DMS53 (cell line): ENCODE data around the gene JPT2.

Source experiments
- DNase-seq: peaks from one replicate; lab custom pipeline; 2025; lab: John Stamatoyannopoulos, UW

Gene JPT2, protein sequence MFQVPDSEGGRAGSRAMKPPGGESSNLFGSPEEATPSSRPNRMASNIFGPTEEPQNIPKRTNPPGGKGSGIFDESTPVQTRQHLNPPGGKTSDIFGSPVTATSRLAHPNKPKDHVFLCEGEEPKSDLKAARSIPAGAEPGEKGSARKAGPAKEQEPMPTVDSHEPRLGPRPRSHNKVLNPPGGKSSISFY

DNA sequence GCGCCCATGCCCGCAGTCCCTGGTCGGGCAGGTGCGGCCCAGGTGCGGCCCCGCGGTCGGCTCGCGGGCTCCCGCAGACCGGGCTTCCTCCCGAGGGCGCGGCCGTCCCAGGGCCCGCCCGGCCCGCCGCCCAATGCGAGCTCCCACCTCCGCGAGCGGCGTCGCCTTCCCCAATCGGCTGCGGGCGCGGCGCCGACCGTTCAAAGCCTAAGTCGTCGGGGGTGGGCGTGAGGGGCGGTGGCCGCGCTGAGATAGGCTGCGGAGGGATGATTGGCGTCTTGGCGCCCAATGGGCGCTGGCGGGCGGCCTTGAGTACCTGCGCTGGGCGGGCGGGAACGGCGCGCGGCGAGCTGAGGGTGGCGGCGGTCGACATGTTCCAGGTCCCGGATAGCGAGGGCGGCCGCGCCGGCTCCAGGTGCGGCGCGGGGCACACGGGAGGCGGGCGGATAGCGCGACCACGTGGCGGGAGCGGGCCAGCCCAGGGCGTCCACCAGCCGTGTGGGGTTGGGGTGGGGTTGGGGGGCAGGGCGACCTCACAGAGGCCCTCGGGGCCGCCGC is at the start of gene JPT2:
TSS of gene JPT2 (plus strand) at position 338 of the 558 bp plus-strand sequence. CDS start at position 372, 34 bp downstream.
- DNase-seq, result peak; percentile 99

- DNase-seq, result no peak
Observed at GRCh38 chr16:1630450-1631213, 47.4 kb upstream of the JPT2 start.

DNA sequence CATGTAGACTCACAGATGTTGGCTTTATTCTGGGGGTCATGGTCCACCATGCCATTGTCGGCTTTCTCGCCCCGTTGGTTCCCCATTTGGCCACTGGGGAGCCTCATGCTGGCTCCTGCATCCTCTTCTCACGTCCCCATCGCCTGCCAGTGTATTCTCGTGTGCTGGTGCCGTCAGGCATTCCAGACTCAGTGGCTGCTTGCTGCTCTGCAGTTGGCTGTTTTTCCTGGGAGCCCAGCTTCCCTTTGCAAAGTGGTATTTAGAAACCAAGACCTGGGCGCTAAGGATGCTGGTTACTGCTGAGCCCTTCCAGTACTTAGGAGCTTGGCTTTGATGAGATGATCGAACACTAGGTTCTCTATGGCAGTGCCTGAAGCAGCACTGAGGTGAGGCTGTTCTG is 46.8 kb upstream of the JPT2 start:
- DNase-seq, result no peak

GRCh38 chr16:1631931-1632637 is 46.0 kb upstream of the JPT2 start:
- no peak for DNase-seq

DNA sequence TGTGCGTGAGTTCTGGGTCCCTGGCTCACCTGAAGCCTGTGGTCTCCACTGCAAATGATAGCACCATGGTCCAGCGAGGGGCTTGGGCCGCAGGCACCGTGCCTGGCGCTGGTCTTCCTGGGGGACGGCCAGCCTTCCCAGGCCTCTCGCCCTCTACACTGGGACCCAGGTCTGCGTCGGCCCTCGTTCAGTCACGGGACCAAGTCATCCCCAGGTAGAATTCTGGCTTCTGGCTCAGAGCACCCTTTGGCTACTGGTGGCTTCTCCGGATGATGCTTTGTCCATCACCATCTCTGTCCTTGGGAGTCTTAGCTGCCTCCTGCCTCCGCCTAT is 45.5 kb upstream of the JPT2 start:
- DNase-seq, result no peak

DNA sequence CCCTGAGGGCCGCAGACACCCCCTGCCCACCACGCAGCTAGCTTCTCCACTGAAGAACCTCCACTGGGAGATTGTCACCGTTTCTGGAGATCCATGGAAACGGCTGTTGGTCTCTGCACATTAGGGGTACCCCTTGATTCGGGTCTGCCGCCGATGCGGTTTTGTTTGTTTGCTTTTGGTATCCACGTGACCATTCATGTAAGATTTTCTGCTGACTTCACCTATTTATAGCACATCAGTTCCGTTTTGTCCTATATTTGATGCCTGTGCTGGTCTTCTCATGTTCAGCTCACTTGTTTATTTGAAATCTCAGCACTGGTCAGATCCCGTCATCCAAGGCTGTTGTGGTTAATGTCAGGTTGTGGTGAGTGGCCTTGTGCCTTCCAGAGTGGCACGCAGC is 44.8 kb upstream of the JPT2 start:
- no peak for DNase-seq

- DNase-seq, result no peak
Observed at GRCh38 chr16:1634541-1634940, 43.5 kb upstream of the JPT2 start.

- no peak for DNase-seq
Observed at GRCh38 chr16:1635070-1635469, 43.0 kb upstream of the JPT2 start.

DNA sequence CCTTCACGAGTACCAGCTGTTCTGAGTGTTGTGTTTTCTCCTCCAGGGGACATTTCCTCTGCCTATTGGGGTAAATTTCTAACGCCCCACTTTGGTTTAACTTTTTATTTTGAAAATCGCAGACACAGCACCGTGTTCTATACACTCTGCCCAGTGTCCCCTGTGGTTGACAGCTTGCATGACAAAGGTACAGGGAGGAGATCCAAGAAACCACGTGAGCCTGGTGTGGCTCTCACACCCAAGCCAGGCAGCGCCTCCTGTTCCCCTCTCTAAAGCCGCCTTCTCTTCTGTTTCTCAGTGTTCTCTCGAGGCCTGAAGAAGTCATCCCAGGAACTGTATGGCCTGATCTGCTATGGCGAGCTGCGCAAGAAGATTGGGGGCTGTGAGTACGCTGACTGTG is 40.6 kb upstream of the JPT2 start:
- DNase-seq, result no peak

- DNase-seq, result no peak
Observed at GRCh38 chr16:1638757-1639156, 39.3 kb upstream of the JPT2 start.

- DNase-seq, result no peak
Observed at GRCh38 chr16:1639282-1639681, 38.8 kb upstream of the JPT2 start.

DNA sequence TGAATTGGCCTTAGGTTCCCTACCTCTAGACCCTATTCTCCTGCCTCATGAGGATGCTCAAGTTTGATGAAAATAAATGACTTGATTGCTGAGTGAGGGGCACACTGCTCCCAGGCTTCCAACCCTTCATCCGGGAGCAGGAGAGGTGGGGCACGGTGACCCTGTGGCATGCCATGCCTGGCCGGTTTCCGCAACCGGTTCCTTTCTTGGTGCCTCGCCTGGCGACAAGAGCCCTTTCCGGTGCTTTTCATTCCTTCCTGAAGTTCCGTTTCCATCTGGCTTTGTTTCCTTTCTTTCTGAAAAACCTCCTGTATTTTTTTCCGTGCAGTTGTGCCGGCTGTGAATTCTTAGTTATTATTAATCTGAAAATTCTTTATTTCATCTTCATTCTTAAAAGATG is 38.2 kb upstream of the JPT2 start:
- DNase-seq, result no peak

GRCh38 chr16:1640261-1640941 is 37.7 kb upstream of the JPT2 start:
- DNase-seq, result no peak

GRCh38 chr16:1641261-1641660 is 36.8 kb upstream of the JPT2 start:
- DNase-seq, result no peak

- no peak for DNase-seq
Observed at GRCh38 chr16:1642148-1642547, 35.9 kb upstream of the JPT2 start.

DNA sequence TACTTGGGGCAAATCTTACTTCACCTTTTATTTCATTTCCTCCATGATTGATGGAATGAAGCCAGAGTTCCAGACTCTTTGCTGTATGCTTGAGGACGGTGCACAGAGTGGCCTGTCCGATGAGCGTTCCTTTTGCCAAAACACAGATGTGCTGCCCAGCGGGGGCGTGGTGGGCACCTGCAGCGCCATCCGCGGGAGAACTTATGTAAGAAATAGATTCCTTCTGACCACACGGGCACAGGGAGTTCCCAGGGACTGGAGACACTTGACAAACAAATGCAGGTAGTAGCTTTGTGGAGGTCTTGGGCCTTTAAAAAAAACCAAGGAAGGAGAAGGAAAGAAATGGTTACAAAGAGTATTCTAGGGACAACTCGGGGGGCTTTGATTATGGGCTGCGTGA is 35.3 kb upstream of the JPT2 start:
- DNase-seq, result no peak

DNA sequence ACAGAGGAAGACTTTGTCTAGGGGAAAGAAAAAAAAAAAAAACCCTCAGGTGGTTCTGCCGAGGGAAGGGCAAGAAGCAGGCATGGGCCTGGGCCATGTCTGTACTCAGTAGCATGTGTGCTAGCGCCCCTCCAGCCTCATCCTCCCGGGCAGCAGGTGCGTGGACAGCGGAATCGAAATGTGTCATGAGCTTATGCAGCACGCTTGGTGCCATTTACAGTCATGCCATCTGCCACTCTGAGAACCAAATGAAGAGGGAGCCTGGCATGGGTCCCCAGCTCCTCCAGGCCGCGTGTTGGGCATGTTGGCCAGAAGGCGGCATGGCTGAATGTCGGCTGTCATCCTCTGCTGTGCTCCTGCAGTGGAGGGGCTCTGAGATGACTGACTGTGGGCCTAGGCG is 34.6 kb upstream of the JPT2 start:
- DNase-seq, result no peak

DNA sequence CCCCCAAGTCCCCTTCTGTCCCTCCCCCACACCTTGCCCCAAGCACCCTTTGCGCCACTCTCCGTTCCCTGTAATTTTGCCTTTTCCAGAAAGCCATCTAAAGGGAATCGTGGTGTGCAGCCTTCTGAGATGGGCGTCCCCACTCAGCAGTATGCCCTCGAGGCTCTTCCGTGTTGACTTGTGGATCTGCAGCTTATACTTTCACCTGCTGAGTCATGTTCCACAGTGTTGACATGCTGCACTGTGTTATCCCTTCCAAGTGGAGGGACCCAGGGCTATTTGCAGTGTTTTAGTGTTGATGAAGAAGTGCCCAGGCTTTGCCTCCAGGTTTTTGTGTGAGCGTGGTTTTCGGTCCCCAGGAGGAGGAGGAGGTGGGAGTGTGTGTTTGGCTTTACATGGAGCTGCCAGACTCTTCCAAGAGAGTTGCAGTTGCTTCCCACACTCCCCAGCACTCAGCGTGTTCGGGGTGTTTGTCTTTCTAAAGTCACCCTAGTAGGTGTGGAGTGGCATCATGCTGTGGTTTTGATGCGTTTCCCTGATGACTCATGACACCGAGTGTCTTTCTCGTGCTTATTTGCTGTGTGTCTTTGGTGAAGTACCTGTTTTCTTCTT is 32.1 kb upstream of the JPT2 start:
- DNase-seq, result peak; percentile 92

DNA sequence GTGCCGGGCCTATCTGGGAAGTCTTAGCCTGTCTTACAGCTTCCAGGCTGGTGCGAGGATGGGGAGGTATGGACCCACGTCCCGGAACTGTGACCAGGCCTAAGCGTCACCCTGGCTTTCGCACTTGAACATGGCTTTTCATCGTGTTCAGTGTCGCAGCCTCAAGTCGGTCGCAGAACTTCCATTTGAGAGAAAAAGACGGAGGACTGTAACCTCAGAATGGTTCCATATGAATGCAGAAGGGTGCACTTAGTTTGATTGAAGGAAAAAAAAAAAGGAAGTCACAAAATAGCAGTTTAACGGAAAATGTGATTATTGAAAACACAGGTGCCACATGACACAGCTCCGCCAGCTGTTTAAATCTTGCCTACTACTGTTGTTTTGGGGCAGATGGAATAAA is 30.2 kb upstream of the JPT2 start:
- DNase-seq, result no peak

GRCh38 chr16:1650131-1650530 is 27.9 kb upstream of the JPT2 start:
- no peak for DNase-seq

- no peak for DNase-seq
Observed at GRCh38 chr16:1651094-1651973, 26.7 kb upstream of the JPT2 start.
